C4-2B (cell line): Measurements from ENCODE around the gene RCOR1.

Source experiments
- ZFX ChIP-seq: fragments of 450-650 bp; IDR thresholded peaks from 2 replicates; pipeline ENCODE4 v1.6.1; 2017
- TF ChIP-seq, protein P1 (sequence below): fragments of 450-650 bp; conservative IDR thresholded peaks from 2 replicates; pipeline ENCODE4 v1.5.1; 2017; ENCODE audit warnings: mild to moderate bottlenecking

GRCh38 chr14:102731871-102732800 lies 139.7 kb downstream of the RCOR1 start:
- TF ChIP-seq, protein P1, sequence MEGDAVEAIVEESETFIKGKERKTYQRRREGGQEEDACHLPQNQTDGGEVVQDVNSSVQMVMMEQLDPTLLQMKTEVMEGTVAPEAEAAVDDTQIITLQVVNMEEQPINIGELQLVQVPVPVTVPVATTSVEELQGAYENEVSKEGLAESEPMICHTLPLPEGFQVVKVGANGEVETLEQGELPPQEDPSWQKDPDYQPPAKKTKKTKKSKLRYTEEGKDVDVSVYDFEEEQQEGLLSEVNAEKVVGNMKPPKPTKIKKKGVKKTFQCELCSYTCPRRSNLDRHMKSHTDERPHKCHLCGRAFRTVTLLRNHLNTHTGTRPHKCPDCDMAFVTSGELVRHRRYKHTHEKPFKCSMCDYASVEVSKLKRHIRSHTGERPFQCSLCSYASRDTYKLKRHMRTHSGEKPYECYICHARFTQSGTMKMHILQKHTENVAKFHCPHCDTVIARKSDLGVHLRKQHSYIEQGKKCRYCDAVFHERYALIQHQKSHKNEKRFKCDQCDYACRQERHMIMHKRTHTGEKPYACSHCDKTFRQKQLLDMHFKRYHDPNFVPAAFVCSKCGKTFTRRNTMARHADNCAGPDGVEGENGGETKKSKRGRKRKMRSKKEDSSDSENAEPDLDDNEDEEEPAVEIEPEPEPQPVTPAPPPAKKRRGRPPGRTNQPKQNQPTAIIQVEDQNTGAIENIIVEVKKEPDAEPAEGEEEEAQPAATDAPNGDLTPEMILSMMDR: no peak
- TF ChIP-seq ZFX: no peak
